Heart left ventricle (tissue), 16 donors: ENCODE data around the gene USP15. TPM values are rescaled to one million over a fixed set of nuclear protein-coding genes. Genes with fewer than 3 reads are reported as not detected.

ENCODE experiments used
- ATAC-seq, 4 donors: fragments of 200-7000 bp; cut with Tn5 transposase; one replicate each; pipeline ENCODE4 v1.9.1; 2020 to 2022; ENCODE audit warnings: moderate library complexity in 4 of 4, mild to moderate bottlenecking in 3 of 4, moderate number of reproducible peaks in 1 of 4
- DNase-seq, 5 donors: peaks; one replicate each; pipeline ENCODE4 v3.0.0-alpha.2; 2020
- H3K27ac ChIP-seq, 12 donors: fragments of 200-600 bp; sonication (generic) in 4 of 12; one replicate each; pipeline versions ENCODE4 v1.5.0 to v1.8.0; 2016 to 2022; ENCODE audit warnings: mild to moderate bottlenecking in 2 of 12
- H3K27me3 ChIP-seq, 9 donors: fragments of 200-600 bp; sonication (generic) in 2 of 9; one replicate each; pipeline versions ENCODE4 v1.5.1 to v1.8.0; 2016 to 2022; ENCODE audit warnings: mild to moderate bottlenecking in 3 of 9
- H3K36me3 ChIP-seq, 9 donors: fragments of 200-600 bp; sonication (generic) in 2 of 9; one replicate each; pipeline versions ENCODE4 v1.5.0 to v1.8.0; 2018 to 2022; ENCODE audit warnings: mild to moderate bottlenecking in 2 of 9
- H3K4me1 ChIP-seq, 12 donors: fragments of 200-600 bp; sonication (generic) in 4 of 12; one replicate each; pipeline versions ENCODE4 v1.5.0 to v1.8.0; 2016 to 2022; ENCODE audit warnings: mild to moderate bottlenecking in 3 of 12
- H3K4me3 ChIP-seq, 12 donors: fragments of 200-600 bp; sonication (generic) in 4 of 12; one replicate each; pipeline versions ENCODE4 v1.5.0 to v1.8.0; 2017 to 2022; ENCODE audit warnings: mild to moderate bottlenecking in 9 of 12, moderate library complexity in 4 of 12
- H3K9me3 ChIP-seq, 12 donors: fragments of 200-600 bp; sonication (generic) in 4 of 12; one replicate each; pipeline versions ENCODE4 v1.5.0 to v1.8.0; 2016 to 2022; ENCODE audit warnings: mild to moderate bottlenecking in 1 of 12
- POLR2A ChIP-seq, 2 donors: fragments of 450-650 bp; IDR thresholded peaks; one replicate each; pipeline ENCODE4 v1.6.1; 2017; ENCODE audit warnings: antibody characterized with exemption in 2 of 2, mild to moderate bottlenecking in 2 of 2, moderate library complexity in 2 of 2
- WGBS, 4 donors: extraction: QIAGEN DNeasy Blood & Tissue Kit in 2 of 4; methylation state at CpG; one replicate each; pipeline versions ENCODE4 v1.1.5 to v1.1.7; 2013 to 2018; 5-methylcytosine and 5-hydroxymethylcytosine counted together
- intact Hi-C, 10 donors: fragments of 100-400 bp; cut with DNase I; formaldehyde crosslinking; loops; one replicate each; pipeline versions ENCODE4 v1.11.1 to v1.14.2; 2022
- polyA plus RNA-seq, 2 donors: library from polyadenylated mRNA; stranded (reverse); fragments of 200-250 nt; gene quantifications; one replicate each; pipeline ENCODE4 v1.2.3, GENCODE V29; 2013
- total RNA-seq, 9 donors: library from RNA; depleted of rRNA in 2 of 9; stranded (reverse); fragments of >200 nt in 2 of 9; fragmentation: NEBNext Ultra II Directional in 3 of 9; extraction: Animal tissue kit (Norgen Biotek cat#: 25700) in 3 of 9; gene quantifications; one replicate each; pipeline versions ENCODE4 v1.1.0 to v1.2.4, GENCODE V29; 2016 to 2023
- TF ChIP-seq, protein P1 (sequence below), 12 donors: fragments of 200-600 bp; sonication (generic) in 4 of 12; IDR thresholded peaks; one replicate each; pipeline versions ENCODE4 v1.5.0 to v1.8.0; 2018 to 2022; ENCODE audit warnings: antibody characterized with exemption in 12 of 12, mild to moderate bottlenecking in 5 of 12
- donor health status: ischemic (EF 13 %, LVEDD 7.1; RV severe dilation, severe dysfunction).
- donor health status: healthy with polysubstance abuse.
- donor health status: DM: no; HTN: yes; CAD: no.
- donor health status: DM: no; HTN: no; CAD: no.
- donor health status: ischemic (EF 25% LVEDD 6.9; RV normal size, moderate dysfunction).
- donor health status: ischemic (EF 25% LVEDD 5.7; RV mildly dilated, moderate dysfunction).
- donor health status: healthy.
- donor health status: DM: yes; HTN: yes; CAD: no.
- donor health status: ischemic (EF 35%, LVEDD 5.7; RV mildly dilated, moderate dysfunction).
- donor health status: nonischemic (EF 11% LVEDD 7.7; RV severe dilation, severe dysfunction).
- donor health status: DM: yes; HTN: yes; CAD: no.
- donor health status: PGD.
- donor health status: ischemic (EF 29% LVEDD 5.4; RV normal size, mild dysfunction).
- donor health status: nonischemic (EF 23%, LVEDD 6.1; RV moderate dilation, normal function).

The USP15 gene
- total and polyA plus RNA-seq, 11 donors, result 33.3 to 69.7 (median 60.6) TPM

DNA sequence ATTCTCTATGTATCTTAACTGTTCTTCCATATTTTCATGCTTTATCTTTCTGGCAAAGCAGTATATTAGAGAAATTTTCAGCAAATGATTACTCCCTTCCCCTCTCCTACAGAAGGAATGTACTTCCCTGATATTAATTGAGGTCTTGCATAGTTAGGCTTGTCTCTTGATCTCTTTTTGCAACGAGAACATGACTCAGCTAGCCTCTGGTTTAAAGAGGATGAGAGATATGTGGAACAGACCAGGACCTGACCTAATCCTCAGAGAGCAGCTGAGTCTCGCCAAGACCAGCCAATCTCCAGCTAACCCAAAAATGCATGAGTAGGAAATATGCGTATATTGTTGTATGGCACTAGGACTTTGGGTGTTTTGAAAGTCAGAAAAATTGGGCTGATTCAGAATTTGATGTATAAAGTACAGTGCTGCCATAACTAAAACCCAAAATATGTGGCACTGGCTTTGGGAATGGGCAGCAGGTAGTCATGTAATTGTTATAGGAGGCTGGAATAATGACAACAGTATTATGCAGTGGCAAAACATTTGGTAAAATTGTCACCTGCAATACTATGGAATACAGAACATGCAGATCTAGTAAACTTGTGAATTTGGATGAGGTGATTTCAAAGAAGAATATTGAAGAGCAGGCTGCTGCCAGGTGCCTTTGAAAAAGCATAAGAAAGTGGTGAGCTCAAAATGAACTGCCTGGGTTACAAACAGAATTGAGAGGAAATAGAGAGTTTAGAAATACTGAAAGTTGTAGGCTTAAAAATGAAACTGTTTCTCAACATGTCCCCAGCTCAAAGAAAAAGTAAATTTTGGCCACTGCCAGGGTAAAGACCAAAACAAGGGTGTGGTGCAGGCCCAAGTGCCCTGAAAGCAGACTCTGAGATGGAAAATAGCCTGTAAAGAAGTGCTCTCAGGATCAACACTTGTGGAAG lies 9.3 kb upstream of the USP15 start:
- TF ChIP-seq, protein P1, sequence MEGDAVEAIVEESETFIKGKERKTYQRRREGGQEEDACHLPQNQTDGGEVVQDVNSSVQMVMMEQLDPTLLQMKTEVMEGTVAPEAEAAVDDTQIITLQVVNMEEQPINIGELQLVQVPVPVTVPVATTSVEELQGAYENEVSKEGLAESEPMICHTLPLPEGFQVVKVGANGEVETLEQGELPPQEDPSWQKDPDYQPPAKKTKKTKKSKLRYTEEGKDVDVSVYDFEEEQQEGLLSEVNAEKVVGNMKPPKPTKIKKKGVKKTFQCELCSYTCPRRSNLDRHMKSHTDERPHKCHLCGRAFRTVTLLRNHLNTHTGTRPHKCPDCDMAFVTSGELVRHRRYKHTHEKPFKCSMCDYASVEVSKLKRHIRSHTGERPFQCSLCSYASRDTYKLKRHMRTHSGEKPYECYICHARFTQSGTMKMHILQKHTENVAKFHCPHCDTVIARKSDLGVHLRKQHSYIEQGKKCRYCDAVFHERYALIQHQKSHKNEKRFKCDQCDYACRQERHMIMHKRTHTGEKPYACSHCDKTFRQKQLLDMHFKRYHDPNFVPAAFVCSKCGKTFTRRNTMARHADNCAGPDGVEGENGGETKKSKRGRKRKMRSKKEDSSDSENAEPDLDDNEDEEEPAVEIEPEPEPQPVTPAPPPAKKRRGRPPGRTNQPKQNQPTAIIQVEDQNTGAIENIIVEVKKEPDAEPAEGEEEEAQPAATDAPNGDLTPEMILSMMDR (IDR thresholded peaks at IDR 0.05), result no peak
- no peak for TF ChIP-seq POLR2A (IDR thresholded peaks at IDR 0.05)
- DNase-seq (no peak), ATAC-seq (peak in 2 of 4 donors; percentile 37 to 49)
- H3K27ac ChIP-seq, result peak overlapping the region in 2 of 12 donors; percentile 25 to 77
- 54 to 71% (median 63%) methylated on average over 3 of the region's 3 CpGs for WGBS, 4 donors
- intact Hi-C loops, result no loop called here
- no peaks in the 10 kb centered on the region for H3K9me3 ChIP-seq
- H3K27me3 ChIP-seq, result no peaks in the 10 kb centered on the region
- peaks cover 0 to 21% (median 0%) of the 10 kb centered on the region in 12 donors for H3K4me1 ChIP-seq
- no peak overlapping the region for H3K4me3 ChIP-seq
- no peaks in the 10 kb centered on the region for H3K36me3 ChIP-seq

DNA sequence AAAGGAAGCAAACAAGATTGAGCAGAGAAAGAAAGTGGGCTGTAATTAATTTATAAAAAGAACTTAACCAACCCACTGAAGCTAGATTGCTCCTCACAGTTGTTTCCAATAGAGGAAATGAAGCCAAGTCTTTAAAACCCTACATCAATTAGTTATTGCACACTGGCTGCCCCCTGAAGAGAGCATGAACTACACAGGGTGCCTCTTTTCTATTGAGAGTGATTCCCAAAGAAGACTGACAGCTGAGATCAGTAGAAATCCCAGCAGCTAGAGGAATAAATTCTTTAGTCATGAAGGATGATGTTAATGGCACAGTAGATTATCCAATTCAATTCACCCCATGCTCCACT lies 8.6 kb upstream of the USP15 start:
- intact Hi-C loops, result no loop called here
- Histone ChIP-seq H3K36me3 (no peaks in the 10 kb centered on the region), H3K27ac (peak overlapping the region in 2 of 12 donors; percentile 25 to 77), H3K4me1 (peaks cover 0 to 28% (median 0%) of the 10 kb centered on the region in 12 donors), H3K27me3 (no peaks in the 10 kb centered on the region), H3K4me3 (no peak overlapping the region), H3K9me3 (no peaks in the 10 kb centered on the region)
- DNase-seq (no peak), ATAC-seq (no peak)
- TF ChIP-seq, protein P1 (IDR thresholded peaks at IDR 0.05), result no peak
- no peak for TF ChIP-seq POLR2A (IDR thresholded peaks at IDR 0.05)

DNA sequence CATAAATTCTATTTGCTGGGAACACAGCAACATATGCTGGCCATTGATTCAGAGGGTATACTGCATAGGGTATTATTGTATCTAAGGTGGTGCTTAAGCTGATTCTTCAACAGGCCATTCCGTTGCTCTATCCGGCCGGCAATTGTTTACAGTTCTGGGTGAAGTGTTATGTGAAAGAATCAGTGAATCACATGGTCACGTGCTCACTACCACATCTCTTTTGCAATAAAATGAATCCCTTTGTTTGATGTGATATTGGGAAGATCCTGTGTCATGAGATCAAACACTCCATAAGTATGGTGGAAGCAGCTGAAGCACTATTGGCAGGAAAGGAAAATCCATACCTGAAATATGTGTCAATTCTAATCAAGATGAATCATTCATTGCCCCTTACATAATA lies 7.6 kb upstream of the USP15 start:
- no peak for ATAC-seq
- Histone ChIP-seq H3K36me3 (no peaks in the 10 kb centered on the region), H3K27me3 (no peaks in the 10 kb centered on the region), H3K9me3 (no peaks in the 10 kb centered on the region), H3K4me3 (no peak overlapping the region), H3K27ac (peak overlapping the region in 1 of 12 donors; percentile 77), H3K4me1 (peaks cover 0 to 33% (median 0%) of the 10 kb centered on the region in 12 donors)
- DNase-seq, result no peak
- intact Hi-C loops, result no loop called here
- TF ChIP-seq POLR2A (IDR thresholded peaks at IDR 0.05), result no peak
- TF ChIP-seq, protein P1 (IDR thresholded peaks at IDR 0.05), result no peak
- whole genome bisulfite sequencing, 4 donors, result 83 to 97% (median 91%) methylated on average over 4 of the region's 4 CpGs

DNA sequence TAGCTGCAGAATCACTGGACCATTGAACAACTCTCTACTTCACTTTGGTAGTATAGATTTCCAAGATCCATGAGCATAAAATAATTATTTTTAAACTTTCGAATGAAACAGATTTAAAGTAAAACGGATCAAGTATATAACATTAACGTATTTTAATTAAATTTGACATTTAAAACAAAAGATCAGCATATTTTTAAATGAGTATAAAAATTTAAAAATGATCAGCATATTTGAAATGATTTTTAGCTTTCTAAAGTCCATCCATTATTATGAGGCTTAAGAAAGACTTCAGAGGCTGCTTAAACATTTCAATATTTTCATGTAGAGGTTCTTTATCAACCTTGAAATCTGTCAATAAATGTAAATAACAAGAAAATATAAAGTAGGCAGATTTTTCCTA lies 5.2 kb upstream of the USP15 start:
- Histone ChIP-seq H3K27me3 (no peaks in the 10 kb centered on the region), H3K9me3 (no peaks in the 10 kb centered on the region), H3K4me3 (no peak overlapping the region), H3K36me3 (no peaks in the 10 kb centered on the region), H3K4me1 (peaks cover 0 to 44% (median 6%) of the 10 kb centered on the region in 12 donors), H3K27ac (no peak overlapping the region)
- no peak for ATAC-seq
- 94 to 99% (median 97%) methylated on average over 3 of the region's 3 CpGs for WGBS, 4 donors
- intact Hi-C loops, result no loop called here
- DNase-seq, result no peak
- TF ChIP-seq, protein P1 (IDR thresholded peaks at IDR 0.05), result no peak
- TF ChIP-seq POLR2A (IDR thresholded peaks at IDR 0.05), result no peak
